Stromal cell of bone marrow (primary cell): ENCODE results near the gene TMEM126A.
A peak's percentile ranks its signal among the peaks of the same experiment; 100 is the strongest.
"Not testable (repeated sequence)": the region's sequence is repeated elsewhere in the genome, so short reads cannot be mapped to it uniquely, and the experiment has no call there.

Experiments used
- DNase-seq: peaks from one replicate; pipeline ENCODE4 v3.0.0-alpha.2; 2012; ENCODE audit warnings: low read depth

Gene TMEM126A

GRCh38 chr11:85658180-85658579, 10.4 kb downstream of the TMEM126A start:
- no peak for DNase-seq

GRCh38 chr11:85661972-85662664, 14.4 kb downstream of the TMEM126A start:
- no peak for DNase-seq

GRCh38 chr11:85663080-85663752, 15.4 kb downstream of the TMEM126A start:
- DNase-seq, result no peak

DNA sequence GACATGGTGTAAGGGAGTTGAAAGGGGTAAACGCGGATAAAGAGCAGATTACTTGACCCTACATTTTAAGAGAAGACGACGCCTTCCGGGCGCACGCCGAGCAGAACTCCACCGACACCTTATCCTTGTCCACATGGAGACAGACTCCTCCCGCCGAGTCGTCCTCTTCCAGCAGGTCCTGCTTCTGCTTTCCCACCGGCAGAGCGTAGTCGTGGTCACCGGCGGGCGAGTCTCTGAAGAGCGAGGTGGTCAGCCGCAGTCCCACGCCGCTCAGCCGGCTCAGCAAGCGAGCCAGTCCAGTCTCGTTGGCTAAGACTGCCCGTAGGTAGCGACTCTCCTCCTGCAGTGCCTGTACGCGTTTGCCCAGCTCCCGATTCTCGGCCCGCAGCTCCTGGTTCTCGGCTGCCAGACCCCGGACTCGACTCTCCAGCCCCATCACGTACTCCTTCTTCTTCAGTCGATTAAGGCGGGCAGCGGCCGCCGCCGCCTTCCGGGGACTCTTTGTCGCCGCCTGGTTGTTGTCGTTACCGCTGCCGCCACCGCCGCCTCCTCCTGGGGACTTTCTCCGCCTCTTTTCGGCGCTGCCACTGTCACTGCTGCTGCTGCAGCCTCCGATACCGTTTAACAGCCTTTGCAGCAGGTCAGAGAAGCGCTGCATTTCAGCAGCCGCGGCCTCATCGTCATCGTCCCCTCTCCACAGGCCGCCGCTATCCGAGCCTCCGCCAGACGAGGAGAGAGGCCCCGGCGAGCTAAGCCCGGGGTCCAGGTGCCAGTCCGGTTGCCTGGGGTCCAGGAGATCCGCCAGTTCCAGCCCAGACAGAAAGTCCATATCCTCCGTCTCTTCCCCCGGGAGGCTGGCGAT, 16.2 kb downstream of the TMEM126A start:
- DNase-seq, result no peak

- peak; percentile 86 for DNase-seq
Observed at GRCh38 chr11:85664615-85665481, 17.1 kb downstream of the TMEM126A start, which contains the start of gene CREBZF. Gene CREBZF (minus strand): TSS chr11:85665129. CDS start chr11:85664875, 254 bp downstream.

DNA sequence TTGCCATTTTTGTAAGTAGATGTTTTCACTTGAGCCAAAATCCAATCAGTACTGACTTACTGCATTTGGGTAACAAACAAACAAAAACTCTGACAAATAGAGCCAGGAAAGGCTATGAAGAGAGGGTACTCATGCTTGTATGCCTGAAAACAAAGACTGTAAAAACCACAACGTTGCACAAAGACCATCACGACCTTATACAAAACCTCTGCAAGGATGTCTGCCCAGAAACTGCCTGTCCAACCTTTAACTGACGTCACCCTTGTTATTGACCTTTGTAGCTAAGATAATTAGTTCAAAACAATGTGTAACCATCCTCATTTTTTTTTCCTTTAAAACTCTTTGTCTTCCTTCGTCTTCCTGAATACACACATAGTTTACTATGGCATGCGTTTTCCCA, 18.0 kb downstream of the TMEM126A start:
- no peak for DNase-seq

GRCh38 chr11:85666687-85667086, 18.9 kb downstream of the TMEM126A start:
- no peak for DNase-seq

GRCh38 chr11:85668157-85668556, 20.4 kb downstream of the TMEM126A start:
- no peak for DNase-seq

DNA sequence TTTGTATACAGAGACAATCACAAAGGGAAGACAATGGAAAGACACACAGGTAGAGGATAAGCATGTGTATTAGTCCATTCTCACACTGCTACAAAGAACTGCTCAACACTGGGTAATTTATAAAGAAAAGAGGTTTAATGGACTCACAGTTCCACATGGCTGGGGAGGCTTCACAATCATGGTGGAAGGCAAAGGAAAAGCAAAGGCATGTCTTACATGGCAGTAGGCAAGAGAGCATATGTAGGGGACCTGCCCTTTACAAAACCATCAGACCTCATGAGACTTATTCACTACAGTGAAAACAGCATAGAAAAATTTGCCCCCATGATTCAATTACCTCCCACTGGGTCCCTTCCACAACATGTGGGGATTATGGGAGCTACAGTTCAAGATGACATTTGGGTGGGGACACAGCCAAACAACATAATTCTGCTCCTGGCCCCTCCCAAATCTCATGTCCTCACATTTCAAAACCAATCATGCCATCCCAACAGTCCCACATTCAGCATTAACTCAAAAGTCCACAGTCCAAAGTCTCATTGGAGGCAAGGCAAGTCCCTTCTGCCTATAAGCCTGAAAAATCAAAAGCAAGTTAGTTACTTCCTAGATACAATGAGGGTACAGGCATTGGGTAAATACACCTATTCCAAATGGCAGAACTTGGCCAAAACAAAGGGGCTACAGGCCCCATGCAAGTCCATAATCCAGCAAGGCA, 23.3 kb downstream of the TMEM126A start:
- not testable (repeated sequence) for DNase-seq

DNA sequence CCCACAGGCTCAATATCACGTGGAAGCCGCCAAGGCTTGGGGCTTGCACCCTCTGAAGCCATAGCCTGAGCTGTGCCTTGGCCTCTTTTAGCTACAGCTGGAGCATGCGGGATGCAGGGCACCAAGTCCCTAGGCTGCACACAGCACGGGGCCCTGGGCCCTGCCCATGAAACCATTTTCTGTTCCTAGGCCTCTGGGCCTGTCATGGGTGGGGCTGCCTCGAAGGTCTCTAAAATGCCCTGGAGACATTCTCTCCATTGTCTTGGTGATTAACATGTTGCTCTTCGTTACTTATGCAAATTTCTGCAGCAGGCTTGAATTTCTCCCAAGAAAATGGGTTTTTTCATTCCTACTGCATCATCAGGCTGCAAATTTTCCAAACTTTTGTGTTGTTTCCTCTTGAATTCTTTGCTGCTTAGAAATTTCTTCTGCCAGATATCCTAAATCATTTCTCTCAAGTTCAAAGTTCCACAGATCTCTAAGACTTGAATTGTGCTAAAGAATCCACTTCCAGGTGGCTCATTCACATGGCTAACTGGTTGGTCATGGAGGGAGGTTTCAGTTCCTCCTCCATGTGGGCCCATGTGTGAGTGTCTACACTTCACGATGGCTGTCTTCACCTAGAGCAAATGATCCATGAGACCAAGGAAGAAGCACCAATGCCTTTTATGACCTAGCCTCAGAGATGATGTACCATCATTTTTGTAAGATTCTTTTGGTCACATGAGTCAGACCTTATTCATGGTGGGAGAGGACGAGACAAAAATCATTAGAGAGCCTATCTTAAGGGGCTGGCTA, 24.5 kb downstream of the TMEM126A start:
- no peak for DNase-seq

DNA sequence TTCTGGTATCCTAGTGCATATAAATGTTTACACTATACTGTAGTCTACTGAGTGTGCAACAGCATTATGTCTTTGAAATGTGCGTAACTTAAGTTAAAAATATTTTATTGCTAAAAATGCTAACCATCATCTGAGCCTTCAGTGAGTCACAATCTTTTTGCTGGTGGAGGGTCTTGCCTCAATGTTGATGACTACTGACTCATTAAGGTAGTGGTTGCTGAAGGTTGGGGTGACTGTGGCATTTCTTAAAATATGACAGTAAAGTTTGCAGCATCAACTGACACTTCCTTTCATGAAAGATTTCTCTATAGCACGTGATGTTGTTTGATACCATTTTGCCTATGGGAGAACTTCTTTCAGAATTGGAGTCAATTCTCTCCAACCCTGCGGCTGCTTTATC, 25.6 kb downstream of the TMEM126A start:
- no peak for DNase-seq

DNA sequence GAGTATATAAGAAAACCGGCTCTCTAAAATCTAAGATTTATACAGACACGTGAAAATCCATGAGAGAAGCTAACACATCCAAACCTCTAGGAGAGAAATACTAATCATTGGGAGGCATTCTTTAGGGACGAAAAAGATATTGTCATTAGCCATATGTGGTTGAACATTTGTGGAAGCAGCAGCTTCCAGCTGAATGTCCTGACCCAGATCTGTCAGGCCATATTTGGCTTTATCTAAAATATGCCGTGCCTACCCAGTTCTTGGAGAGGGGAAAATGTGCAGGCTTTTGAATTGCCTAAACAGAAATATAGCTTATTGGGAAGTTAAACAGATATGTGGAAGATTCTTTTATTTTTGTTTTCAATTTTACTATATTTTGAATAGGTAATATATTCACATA, 31.8 kb downstream of the TMEM126A start:
- no peak for DNase-seq

DNA sequence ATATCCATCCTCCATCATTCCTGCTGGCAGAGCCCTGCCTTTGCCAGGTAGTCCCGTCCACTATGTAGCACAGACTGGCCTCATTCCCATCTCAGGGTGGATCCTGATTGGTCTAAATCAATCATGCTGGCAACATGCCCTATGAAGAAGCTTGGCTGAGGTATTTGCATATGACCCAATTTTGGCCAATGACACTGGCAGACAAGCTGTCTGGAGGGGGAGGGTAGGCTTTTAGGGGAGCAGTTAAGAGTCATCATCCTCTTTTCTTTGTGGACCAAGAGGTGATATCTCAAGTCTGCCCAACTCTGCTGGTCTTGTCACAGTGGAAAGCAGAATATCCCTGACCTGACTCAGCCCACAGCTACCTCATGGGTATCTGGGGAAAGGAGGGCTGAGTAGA, 33.1 kb downstream of the TMEM126A start:
- DNase-seq, result no peak

DNA sequence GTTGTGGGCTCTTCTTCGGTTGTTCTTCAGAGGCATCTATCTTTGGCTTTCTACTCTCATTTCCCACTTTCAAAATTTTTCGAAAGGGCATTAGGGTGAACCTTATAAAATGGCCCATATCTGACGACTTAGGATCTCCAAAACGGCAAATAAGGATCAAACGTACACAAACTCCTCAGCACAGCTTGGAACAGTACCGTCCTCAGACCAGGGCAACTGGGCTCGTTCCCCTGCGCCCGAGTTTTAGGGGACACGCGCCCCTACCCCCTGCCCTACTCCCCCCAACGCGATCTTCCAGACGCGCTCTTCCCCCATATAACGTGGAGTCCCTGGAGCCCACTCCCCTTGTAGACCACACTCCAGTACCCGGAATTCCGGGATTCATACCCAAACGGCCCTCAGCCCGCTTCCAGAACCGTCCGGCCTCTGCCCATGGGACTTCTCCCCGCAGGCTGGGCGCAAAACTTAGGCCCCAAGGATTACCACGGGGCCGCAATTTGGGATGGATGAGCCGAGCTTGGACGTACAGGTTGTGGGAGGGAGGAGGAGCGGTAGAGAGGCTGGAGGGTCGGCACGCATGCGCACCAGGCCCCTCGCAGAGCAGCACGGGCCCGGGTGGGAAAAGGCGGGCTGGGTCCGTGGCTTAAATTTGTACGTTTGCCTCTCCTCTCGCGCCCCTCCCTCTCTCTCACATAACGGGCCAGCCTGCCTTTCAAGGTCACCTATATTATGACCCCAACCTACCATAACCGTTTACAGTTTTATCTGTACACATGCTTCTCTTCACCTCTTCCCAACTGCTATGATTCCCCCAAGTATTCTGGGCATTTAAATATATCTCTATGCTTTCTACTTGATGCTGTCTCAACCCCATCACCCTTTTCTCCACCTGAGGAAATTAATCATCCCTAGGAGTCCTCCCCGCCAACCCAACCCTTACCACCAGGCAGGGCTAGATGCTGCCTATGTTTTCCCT, 34.9 kb downstream of the TMEM126A start:
- DNase-seq, result no peak

- no peak for DNase-seq
Observed at GRCh38 chr11:85685125-85685819, 37.5 kb downstream of the TMEM126A start.

GRCh38 chr11:85685820-85686459, 38.2 kb downstream of the TMEM126A start, which contains the start of gene CCDC89:
Gene CCDC89 (minus strand): TSS chr11:85686195. CDS start chr11:85686130, 65 bp downstream.
- DNase-seq, result peak; percentile 99

- DNase-seq, result peak; percentile 37
Observed at GRCh38 chr11:85694385-85694980, 46.7 kb downstream of the TMEM126A start.
